GM18520 (cell line): ENCODE results near the gene RCOR1.
A peak's percentile ranks its signal among the peaks of the same experiment; 100 is the strongest.
"Not testable (repeated sequence)": the region's sequence is repeated elsewhere in the genome, so short reads cannot be mapped to it uniquely, and the experiment has no call there.

Source experiments
- ATAC-seq: cut with Tn5 transposase; IDR thresholded peaks from one replicate; pipeline ENCODE4 v1.9.1; 2021; ENCODE audit not compliant: unreplicated experiment

Gene RCOR1

DNA sequence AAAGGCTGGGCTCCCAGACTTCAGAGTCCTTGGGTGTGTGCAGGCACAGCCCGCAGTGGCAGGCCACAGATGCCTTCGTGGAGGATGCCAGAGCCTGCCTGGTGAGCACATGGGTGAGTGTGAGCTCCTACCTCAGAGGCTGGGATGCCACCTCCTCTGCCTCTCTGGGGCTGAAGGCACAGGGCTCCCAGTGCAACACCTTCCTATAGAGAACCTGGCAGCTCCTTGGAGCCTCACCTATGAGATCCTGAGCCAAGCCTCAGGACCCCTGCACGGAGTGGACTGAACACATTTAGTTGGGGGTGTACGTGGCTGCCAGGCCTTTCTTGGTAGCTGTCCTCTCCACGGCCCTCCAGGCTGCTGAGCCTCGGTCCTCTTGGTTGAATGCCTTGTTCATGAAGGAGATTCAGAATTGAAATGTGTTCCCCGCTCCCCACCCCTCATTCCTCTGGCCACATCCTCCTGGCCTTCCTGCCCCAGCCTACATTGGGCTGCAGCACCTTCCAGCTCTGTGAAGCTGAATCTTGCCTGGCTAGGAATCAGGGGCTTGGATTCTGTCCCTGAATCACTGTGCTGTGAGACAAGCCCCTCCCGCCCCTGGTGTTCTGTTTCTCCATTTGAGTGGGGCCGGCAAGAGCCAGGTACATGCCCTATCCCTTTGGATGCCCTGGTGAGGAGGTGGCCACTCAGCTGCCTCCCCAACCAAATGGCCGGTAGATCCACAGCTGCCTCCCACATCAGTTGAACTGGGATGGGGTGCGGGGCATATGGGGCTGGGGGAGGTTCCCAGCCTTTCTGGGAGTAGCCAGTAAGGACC is 146.1 kb downstream of the RCOR1 start:
- ATAC-seq = no peak

DNA sequence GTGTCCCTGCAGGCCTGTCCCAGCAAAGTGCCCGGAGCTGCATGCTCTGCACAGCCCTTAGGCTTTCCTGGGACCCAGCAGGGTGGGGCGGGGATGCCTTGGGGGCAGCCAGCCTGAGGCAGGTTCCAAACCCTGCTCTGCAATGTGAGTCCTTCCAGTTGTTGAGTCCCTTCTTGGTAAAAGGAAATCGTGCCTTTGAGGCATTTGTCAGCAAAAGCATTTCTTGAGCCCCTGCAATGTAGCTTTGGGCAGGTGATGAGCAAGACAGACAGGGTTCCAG is 146.7 kb downstream of the RCOR1 start:
- ATAC-seq = no peak

DNA sequence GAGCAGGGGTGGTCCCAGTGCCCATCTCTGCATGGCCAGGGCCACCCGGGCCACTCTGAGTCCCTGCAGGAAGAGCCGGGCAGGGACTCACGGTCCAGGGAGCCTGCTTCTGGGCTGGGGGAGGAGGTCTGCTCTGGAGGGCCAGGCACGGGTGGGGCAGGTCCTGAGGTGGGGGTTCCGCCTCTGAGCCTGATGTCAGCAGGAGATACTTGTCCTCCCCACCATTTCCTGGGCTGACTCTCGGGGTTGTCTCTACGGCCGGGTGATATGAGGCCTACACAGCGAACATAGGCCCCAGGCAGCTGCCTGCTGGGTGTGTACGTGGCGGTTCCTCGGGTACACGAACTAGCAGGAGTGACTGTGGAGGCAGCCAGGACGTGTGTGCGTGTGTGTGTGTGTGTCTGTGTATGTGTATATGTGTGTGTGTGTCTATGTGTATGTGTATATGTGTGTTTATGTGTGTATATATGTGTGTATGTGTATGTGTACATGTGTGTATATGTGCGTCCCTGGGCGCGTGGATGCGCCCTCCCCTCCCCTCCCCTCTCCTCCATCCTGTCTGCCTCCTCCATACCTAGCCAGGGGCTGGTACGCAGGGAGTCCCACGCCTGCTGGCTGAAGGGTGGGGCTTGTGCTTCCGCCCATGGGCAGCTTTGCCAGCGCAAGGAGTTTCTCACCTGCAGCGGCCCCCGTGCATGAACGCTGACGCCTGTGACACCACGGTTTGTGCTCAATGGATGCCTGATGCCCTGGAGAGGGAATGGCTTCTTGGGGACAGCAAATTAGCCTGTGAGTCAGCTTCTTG is 154.4 kb downstream of the RCOR1 start:
- ATAC-seq = no peak

DNA sequence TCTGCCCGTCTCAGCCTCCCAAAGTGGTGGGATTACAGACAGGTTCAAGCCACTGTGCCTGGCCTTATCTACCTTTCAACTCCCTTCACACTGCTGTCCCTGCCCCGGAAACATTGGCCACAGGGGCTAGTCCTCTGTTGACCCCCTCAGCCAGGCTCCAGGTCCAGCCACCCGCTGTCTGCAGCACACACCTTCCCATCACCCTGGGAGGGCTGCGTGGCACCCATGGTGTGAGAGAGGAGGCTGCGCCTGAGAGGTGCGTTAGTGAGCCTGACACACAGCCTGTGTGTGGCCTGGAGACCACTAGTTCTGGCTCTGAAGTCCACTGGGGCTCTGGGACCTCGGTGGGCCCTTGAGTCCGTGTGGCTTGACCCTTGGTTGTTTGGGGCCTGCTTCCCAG is 156.4 kb downstream of the RCOR1 start:
- no peak for ATAC-seq

DNA sequence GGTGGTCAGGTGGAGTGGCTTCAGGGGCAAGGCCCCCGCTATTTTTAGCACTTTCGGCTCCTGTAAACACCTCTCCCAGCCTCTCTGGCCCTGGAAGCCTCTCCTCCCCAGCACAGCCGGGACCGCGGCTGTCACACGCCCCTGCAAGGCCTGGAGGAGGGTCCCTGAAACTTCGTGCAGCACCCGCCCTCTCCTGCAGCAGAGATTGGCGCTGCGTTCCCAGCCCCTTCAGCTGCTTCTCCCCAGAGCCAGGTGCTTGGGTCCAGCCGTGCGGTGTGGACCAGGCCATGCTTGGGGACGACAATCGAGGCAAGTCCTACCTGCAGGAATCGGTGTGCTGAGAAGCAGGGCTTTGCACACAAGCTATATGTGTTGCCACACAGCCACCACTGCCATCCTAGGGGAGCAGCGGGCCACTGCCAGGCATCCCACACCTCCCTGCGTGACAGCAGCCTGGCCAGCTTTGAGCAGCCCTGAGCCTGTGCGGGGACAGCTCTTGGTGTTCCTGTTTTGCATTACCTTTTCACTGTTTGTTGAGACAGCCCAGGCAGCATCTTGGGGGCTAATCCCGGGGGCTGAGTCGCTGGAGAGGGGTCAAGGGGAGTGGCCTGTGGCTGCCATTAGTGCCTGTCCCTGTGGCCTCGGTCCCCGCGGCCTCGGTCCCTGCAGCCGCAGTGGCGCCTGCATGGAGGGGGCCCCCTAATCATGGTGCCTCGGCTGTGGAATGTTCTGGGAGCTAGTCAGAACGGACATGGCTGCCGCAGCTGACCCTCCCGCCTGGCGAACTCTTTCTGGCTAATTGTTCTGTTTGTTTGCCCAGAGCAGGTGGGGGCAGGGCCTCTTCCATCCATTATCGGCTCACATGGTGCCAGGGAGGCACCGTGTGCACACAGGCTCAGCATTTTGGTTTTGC is 157.2 kb downstream of the RCOR1 start:
- ATAC-seq = no peak

DNA sequence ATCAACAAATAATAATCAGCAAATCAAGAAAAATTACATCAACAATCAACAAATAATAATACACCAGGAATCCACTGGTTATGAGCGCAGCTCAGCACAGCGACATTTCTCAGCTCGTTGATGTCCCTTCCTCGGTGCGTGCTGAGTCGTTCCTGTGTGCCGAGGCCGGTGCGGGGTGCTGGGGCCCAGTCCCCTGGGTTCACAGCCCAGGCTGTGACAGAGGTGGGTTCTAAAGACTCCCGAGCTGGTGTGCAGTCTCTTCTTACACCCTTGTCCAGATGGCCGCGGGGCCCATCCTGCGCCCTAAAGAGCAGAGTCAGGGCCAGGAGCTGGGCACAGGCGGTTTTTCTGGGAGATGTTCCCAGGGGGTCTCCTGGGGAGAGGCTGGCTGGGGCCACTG is 157.9 kb downstream of the RCOR1 start:
- ATAC-seq = no peak

DNA sequence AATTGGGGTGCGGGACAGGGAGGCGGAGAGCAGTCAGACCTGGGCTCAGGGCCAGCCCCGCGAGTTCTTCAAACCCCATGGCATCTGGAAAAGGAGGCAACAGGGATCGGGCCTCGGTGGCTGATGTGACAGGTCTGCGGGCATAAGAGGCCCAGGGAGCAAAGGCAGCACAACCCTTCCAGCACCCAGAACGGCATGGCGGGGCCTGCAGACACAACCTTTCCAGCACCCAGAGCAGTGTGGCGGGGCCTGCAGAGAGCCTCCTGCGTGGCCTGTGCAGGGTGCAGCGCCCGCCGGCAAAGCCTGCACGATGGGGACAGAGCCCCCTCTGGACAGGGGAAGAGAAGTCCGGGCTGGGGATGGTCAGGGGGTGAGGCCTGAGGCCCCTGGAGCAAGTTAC is 158.6 kb downstream of the RCOR1 start:
- no peak for ATAC-seq

DNA sequence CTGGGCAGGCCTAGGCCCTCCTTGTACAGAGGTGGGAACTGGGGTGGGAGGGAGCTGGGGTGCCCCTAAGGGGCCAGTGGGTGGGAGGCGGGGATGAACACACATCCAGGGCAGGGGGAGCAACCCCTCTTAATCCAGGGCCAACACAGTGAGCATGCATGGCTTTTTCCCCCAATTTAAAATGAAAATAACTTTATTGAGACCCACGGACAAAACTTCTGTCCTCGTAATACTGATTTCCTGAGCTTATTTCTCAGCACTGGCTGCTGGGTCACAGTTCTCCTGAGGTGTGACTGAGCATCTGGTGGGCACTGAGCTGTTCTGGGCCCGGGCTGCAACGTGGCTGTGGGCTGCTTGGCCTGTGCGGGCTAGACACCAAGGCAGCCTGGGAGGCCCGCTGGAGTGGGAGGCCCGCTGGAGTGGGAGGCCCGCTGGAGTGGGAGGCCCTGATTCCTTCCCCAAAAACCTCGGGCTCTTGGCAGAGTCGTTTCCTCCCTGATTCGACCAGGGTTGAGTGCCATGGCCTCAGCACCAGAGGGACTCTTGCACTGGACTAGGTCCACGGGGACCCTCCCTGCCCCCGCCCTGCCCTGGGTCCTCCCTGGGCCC is 159.9 kb downstream of the RCOR1 start:
- no peak for ATAC-seq

DNA sequence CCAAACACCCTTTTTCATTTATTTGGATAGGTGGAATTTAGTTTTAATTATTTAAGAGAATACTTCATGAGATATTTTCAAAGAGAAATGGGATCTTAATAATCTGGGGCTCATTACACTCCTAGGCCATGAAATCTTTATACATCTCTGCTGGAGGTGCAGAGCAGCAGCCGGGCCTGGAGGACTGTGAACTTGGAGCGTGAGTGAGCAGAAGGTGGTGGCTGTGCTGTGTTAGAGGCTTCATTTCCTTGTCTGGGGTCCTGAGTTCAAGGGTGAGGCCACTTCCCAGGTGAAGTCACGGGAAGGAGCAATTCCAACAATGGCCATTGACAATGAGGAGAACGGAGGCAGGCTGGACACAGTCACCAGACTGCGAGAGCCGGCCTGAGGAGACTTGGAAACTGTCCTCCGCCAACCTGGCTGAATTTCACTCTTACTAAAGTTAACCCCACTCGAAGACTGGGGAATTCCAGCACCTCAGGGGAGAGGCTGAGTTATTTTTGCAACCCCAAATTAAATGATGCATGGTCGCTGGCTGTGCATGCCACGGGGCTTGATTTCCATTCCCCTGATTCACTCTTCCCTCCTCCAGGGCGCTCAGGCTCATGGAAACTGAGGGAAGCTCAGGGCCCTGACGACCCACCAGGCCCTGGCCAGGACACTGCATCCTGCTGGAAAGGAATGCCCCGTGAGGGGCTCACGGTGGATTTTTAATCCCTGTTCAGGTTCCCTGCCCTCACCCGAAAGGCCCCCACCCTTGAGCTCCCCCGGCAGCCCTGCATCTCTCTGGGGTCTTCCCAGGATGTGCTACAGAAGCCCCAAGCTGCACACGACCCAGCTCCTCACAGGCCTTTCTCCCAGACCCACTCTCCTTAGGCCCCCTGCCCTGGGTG is 162.2 kb downstream of the RCOR1 start:
- ATAC-seq = no peak

DNA sequence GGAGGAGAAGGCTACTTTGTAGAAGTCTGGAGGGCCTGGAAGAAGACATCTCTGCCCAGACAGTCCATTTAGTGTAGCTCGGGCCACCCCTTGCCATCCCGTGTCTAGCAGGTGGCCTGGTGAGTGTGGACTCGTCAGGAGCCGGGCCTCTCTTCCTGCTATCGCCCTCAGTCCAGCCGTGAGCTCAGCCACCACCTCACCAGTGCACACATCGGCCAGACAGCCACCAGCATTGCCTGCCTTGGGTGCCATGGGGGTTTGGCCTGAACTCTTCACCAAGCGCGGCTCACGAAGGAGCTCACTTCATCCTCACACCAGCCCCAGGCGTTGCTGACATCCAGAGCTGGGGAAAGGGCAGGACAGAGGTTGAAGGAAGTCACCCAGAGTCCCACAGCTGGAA is 165.2 kb downstream of the RCOR1 start:
- ATAC-seq = no peak

DNA sequence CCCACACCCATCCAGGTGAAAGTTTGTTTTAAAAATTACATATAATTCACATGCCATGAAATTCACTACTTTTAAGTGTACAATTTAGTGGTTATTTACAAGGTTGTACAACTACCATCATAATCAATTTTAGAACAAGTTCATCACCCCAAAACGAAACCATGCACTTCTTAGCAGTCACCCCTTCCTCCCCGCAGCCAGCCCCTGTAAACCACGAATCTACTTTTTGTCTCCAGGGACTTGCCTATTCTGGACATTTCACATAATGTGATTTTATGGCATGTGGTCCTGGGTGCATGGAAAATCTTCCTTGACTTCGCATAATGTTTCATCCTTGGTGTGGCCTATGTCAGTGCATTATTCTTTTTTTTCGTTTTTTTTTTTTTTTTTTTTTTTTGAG is 165.6 kb downstream of the RCOR1 start:
- no peak for ATAC-seq

DNA sequence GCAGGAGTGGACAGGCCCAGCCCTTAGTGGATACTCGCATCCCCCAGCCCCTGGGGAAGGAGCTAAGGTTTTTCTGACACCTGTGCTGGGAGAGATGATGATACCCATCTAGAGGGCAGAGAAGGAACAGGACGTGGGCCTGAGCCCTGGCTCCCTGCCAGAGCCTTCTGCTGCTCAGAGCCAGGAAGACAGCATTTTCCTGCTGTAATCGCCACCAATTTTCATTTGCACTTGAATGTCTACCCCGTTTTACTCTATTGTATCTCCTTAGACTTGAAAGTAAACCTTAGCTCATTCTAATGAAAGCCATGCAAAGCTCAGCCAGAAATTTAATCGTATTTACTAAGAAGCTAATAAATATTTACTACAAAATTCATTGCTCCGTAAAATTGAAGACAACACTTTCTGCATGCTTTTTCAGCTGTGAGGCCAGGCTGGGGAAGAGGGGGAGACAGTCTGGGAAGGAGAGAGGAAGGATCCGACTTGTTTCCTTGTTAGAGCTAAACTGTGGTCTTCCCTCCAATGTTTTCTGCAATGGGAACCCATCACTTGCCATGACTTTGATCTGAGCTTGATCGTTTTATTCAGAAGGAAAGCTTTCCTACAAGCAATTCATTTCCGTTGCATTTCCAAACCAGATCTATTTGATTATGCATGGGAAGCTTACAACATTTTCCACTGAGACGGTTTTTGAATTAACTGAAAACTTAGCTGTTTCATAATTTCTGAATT is 167.2 kb downstream of the RCOR1 start:
- no peak for ATAC-seq

DNA sequence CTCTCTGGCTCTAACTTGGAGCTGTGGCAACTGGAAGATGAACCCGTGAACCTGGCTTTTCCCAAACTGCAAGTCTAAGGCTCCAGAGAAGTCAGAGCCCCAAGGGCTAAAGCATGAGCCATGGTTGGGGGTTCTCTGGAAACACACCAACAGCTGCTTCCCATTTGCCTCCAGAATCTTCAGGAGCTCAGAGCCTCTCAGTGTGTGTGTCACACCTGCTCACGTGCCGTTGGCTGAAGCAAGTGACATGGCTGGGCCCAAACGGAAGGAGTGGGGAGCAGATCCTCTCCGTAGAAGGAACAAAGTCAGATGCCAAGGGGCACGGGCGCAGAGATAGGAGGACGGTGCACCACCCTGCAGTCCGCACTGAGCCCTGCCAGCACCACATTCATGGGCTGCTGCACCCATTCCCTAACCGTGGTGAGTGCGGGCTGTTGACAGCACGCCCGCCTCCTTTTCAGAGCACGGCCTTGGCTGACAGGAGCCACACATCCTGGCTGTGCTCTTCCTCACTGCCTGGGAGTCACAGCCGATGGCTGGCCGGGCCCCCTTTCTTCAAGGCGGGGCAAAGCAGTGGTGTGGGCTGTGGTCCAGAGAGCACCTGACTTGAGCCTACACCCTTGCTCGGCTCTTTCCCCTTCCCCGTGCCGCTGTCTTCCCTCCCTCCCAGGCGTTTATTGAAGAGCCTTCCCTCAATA is 168.2 kb downstream of the RCOR1 start:
- no peak for ATAC-seq

DNA sequence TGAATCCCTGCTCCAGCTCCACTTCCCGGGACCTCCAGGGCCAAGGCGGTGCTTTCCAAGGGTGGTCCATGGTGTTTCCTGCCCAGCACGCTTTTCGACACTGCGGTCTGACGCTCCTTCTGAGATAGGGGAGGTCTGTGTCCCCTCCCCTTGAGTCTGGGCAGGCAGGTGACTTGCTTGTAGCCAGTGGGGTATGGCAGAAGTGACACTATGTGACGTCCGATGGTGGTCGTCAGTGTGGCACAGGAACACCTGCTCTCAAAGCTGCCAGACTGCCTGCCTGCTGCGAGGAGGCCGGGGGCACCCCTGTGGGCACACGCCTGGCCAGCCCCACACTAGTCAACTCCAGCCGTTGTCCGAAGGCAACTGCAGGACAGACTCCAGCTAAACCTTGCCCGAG is 168.8 kb downstream of the RCOR1 start:
- no peak for ATAC-seq

DNA sequence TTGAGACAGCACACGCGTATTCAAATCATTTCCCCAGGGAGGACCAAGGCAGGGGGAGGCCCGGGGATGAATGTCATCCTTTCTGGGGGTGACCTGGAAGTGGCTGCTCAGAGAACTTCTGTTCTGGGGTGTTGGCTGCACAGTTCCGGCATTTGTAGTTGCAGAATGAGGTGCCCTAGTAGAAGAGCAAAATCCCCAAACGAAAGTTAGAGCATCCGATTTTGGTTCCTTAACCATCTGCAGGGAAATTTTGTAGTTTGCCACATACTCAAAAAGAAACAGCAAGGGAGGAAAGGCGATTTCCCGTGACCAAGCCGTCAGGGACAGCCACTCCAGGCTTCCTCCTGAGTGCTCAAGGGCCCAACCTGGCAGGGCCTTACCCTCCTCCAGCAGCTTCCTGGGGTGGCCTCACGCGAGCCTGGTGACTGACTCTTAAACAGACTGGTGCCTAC is 171.8 kb downstream of the RCOR1 start:
- ATAC-seq = peak; percentile 47

DNA sequence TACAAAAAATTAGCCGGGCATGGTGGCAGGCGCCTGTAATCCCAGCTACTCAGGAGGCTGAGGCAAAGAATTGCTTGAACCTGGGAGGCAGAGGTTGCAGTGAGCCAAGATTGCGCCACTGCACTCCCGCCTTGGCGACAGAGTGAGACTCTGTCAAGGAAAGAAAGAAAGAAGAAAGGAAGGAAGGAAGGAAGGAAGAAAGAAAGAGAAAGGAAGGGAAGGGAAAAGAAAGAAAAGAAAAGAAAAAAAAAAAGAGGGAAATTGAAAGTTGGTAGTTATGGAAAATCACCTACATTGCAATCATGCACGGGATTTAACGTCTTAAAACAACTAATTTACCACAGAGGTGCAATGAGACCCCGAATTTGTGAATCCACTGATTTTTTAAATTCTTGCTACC is 173.3 kb downstream of the RCOR1 start:
- not testable (repeated sequence) for ATAC-seq

DNA sequence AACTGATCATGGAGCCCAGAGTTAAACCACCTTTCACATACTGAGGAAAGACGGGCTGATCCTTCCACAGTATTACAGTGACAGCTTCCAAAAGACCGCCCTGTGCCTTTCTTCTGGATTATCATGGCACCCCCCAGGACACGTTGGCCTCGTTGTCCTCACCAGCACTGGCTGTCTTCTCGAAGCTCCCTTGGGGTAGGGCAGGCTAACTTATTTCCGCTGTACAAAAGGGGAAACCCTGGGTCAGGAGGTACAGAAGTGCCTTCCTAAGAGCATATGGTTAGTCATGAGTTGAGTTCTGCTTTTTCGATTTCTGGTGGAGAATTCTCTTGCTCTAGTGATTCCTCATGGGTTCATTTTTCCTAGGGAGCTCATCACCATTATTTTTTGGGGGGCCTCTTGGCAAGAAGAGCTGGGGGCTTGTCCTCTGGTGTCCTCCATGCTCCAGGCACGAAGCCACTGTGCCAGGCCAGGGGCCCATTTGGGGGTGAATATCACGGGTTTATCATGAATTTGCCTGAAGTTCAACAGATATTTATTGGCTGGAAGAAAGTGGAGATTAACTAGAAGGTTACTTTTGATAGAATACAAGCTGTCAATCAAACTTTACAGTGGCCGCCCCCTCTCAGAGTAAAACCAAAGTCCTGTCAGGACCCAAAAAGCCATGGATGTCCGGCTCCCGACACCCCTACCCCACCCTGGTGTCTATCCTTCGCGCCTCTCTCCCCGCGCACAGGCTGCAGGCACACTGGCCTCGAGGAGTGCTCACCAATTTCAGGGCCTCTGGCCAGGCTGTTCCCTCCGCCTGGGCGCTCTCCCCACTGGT is 176.0 kb downstream of the RCOR1 start:
- ATAC-seq = peak; percentile 71

DNA sequence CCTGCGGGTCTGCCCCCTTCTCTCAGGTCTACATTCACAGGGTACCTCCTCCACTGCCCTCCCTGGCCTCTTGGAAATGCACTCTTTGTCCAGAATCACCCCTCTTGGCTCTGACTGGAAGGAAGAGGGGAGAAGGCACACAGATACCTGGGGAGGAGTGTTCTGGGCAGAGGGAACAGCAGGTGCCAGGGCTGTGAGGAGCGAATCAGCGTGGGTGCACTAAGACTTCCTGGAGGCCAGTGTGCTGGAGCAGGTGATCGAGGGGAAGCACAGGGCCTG is 176.5 kb downstream of the RCOR1 start:
- no peak for ATAC-seq
